Adrenal gland (tissue), 12 donors: ENCODE data around the gene KCNAB3. TPM values are rescaled to one million over a fixed set of nuclear protein-coding genes. Genes with fewer than 3 reads are reported as not detected.

Experiments used
- DNase-seq, 7 donors: peaks; one replicate each; pipeline ENCODE4 v3.0.0-alpha.2; 2019 to 2020
- H3K27ac ChIP-seq, 5 donors: fragments of 200-600 bp; sonication (generic) in 4 of 5; 1 replicate in 3 of 5; 2 replicates in 2 of 5; pipeline versions ENCODE4 v1.5.1 to v1.8.0; 2016 to 2020; ENCODE audit warnings: mild to moderate bottlenecking in 1 of 5
- H3K27me3 ChIP-seq: fragments of 200-600 bp; 2 replicates; pipeline ENCODE4 v1.8.0; 2021
- H3K36me3 ChIP-seq, 2 donors: fragments of 200-600 bp; replicated peaks in 1 of 2; 1 replicate in 1 of 2; 2 replicates in 1 of 2; pipeline versions ENCODE4 v1.5.1 to v1.8.0; 2018 to 2022
- H3K4me1 ChIP-seq, 2 donors: fragments of 200-600 bp; replicated peaks in 1 of 2; 1 replicate in 1 of 2; 2 replicates in 1 of 2; pipeline versions ENCODE4 v1.5.1 to v1.8.0; 2018 to 2021
- H3K4me3 ChIP-seq, 4 donors: fragments of 200-600 bp; sonication (generic) in 3 of 4; one replicate each; pipeline ENCODE4 v1.5.1; 2016 to 2018
- H3K9me3 ChIP-seq, 3 donors: fragments of 200-600 bp; sonication (generic) in 1 of 3; replicated peaks in 1 of 3; 1 replicate in 2 of 3; 2 replicates in 1 of 3; pipeline versions ENCODE4 v1.5.1 to v1.8.0; 2016 to 2021
- CTCF ChIP-seq, 6 experiments: fragments of 450-650 bp in 4 of 6; fragments of 200-600 bp in 2 of 6; sonication (generic) in 1 of 6; IDR thresholded peaks; 1 replicate in 5 of 6; 2 replicates in 1 of 6; pipeline versions ENCODE4 v1.5.1 to v1.8.0; 2016 to 2021; ENCODE audit warnings: antibody characterized with exemption in 6 of 6, mild to moderate bottlenecking in 2 of 6, moderate library complexity in 1 of 6
- POLR2A ChIP-seq, 2 donors: fragments of 450-650 bp; IDR thresholded peaks; one replicate each; pipeline ENCODE4 v1.6.1; 2017; ENCODE audit warnings: antibody characterized with exemption in 2 of 2, mild to moderate bottlenecking in 2 of 2, moderate library complexity in 1 of 2
- WGBS, 4 donors: extraction: QIAGEN DNeasy Blood & Tissue Kit in 2 of 4; methylation state at CpG; one replicate each; pipeline versions ENCODE4 v1.1.5 to v1.1.7; 2013 to 2017; 5-methylcytosine and 5-hydroxymethylcytosine counted together
- intact Hi-C, 2 donors: fragments of 100-400 bp; cut with DNase I; formaldehyde crosslinking; loops; one replicate each; pipeline versions ENCODE4 v1.14.1 to v1.15.0; 2022 to 2023
- polyA plus RNA-seq, 3 donors: library from polyadenylated mRNA; stranded (reverse); fragments of 200-250 nt in 2 of 3; fragments of 350-450 nt in 1 of 3; fragmentation: Illumina TruSeq in 1 of 3; extraction: RNeasy Lipid Tissue Mini Kit (QIAGEN cat#74804) in 1 of 3; gene quantifications; one replicate each; pipeline ENCODE4 v1.2.3, GENCODE V29; 2013 to 2014
- total RNA-seq, 9 donors: library from RNA; depleted of rRNA in 4 of 9; stranded (reverse); fragments of >200 nt in 4 of 9; fragments of 120-200 nt in 1 of 9; fragmentation: NEBNext Ultra II Directional in 1 of 9; extraction: Animal tissue kit (Norgen Biotek cat#: 25700) in 1 of 9; gene quantifications; one replicate each; pipeline versions ENCODE4 v1.1.0 to v1.2.4, GENCODE V29; 2013 to 2023
- donor health status: healthy with polysubstance abuse.
- donor health status: Bipolar disorder and iron deficiency.
- donor health status: DM: yes; HTN: yes; CAD: no.
- donor health status: DM: no; HTN: no; CAD: no.
- donor health status: DM: no; HTN: no; CAD: no.
- donor health status: DM: yes; HTN: yes; CAD: no.

Gene KCNAB3
- total and polyA plus RNA-seq, 12 donors: 0.12 to 4.2 (median 0.68) TPM; not detected in 2

- no peaks in the 10 kb centered on the region for H3K27me3 ChIP-seq
- no peak overlapping the region for H3K27ac ChIP-seq
- H3K36me3 ChIP-seq: peaks cover 0 to 69% of the 10 kb centered on the region in 2 donors
- DNase-seq: peak in 1 of 7 donors; percentile 10
- 82 to 88% (median 84%) methylated on average over 10 to 15 of the region's 15 CpGs for WGBS, 4 donors
- TF ChIP-seq CTCF (IDR thresholded peaks at IDR 0.05) (no peak), POLR2A (IDR thresholded peaks at IDR 0.05) (no peak)
- H3K4me3 ChIP-seq: no peak overlapping the region
- H3K4me1 ChIP-seq: peaks cover 14 to 18% of the 10 kb centered on the region in 2 donors
- no peaks in the 10 kb centered on the region for H3K9me3 ChIP-seq
- intact Hi-C loops: no loop called here
Observed at GRCh38 chr17:7893187-7893880, 36.3 kb downstream of the KCNAB3 start.

- peak overlapping the region; percentile 81 to 93 (median 90) for H3K27ac ChIP-seq
- no peaks in the 10 kb centered on the region for H3K9me3 ChIP-seq
- peak in 1 of 2 donors; percentile 63 for TF ChIP-seq POLR2A (IDR thresholded peaks at IDR 0.05)
- TF ChIP-seq CTCF (IDR thresholded peaks at IDR 0.05): peak; percentile 38 to 87 (median 72)
- H3K4me1 ChIP-seq: peaks cover 38 to 39% of the 10 kb centered on the region in 2 donors
- peak; percentile 98 to 99 (median 99) for DNase-seq
- H3K36me3 ChIP-seq: peaks cover 0 to 34% of the 10 kb centered on the region in 2 donors
- WGBS, 4 donors: 25 to 37% (median 30%) methylated on average over 9 to 11 of the region's 11 CpGs
- intact Hi-C loops: no loop called here
- no peak overlapping the region for H3K4me3 ChIP-seq
- H3K27me3 ChIP-seq: no peaks in the 10 kb centered on the region
Observed at GRCh38 chr17:7889166-7889955, 40.3 kb downstream of the KCNAB3 start.

GRCh38 chr17:7888184-7888920, 41.3 kb downstream of the KCNAB3 start, which contains the start of gene CHD3:
CHD3 (plus strand) TSS chr17:7888789; CDS start chr17:7889001, 212 bp downstream.
- 40 to 54% (median 46%) methylated on average over 15 to 18 of the region's 18 CpGs for WGBS, 4 donors
- Histone ChIP-seq H3K4me3 (peak within 1 kb of the TSS in 3 of 4 donors; percentile 29 to 97 (median 38)), H3K27ac (peak within 1 kb of the TSS; percentile 81 to 93 (median 90)), H3K36me3 (peaks cover 0 to 24% of the 10 kb centered on the region in 2 donors), H3K4me1 (peaks cover 38 to 44% of the 10 kb centered on the region in 2 donors), H3K27me3 (no peaks in the 10 kb centered on the region), H3K9me3 (no peaks in the 10 kb centered on the region)
- intact Hi-C loops: no loop called here
- peak in 3 of 7 donors; percentile 4 to 58 (median 36) for DNase-seq
- TF ChIP-seq CTCF (IDR thresholded peaks at IDR 0.05) (no peak), POLR2A (IDR thresholded peaks at IDR 0.05) (no peak)
